Measurements from ENCODE around the gene MS4A4E.
"Not testable (repeated sequence)": the region's sequence is repeated elsewhere in the genome, so short reads cannot be mapped to it uniquely, and the experiment has no call there.

MS4A4E gene

DNA sequence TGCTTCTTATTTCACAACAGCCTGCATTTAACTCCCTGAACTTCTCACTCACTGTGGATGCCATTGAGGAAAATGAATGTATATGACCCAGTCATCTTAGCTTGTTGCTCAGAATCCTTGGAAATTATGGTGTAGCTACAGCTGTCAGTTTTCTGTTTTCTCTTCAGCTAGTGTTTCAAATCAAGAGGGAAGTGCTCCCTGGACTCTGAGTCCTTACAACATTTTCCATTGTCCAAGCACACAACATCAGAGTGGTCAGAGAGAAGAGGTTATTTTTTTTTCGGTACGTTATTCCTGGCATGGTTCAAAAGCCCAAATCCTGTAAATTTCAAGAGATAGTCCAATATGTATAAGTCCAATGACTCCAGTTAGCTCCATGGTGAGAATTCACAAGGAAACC, 83.7 kb downstream of the MS4A4E start:
- no peak for TF ChIP-seq CTCF (IDR thresholded peaks at IDR 0.05; ENCODE audit: control extremely low read depth, extremely low read depth, low read depth, missing control alignments)
- no peak for DNase-seq (ENCODE audit: extremely low spot score)
- ChIA-PET CTCF (interaction anchor here (1.0 to 1.1 kb wide), 2 partner anchors 11 to 14 kb away, joined by 3 to 4 read pairs; no protein-coding TSS in a partner anchor), POLR2A (no interaction called here)

GRCh38 chr11:60158636-60159035, 84.3 kb downstream of the MS4A4E start:
- DNase-seq (ENCODE audit: extremely low spot score): no peak
- ChIA-PET POLR2A (no interaction called here), CTCF (interaction anchor here (1.0 kb wide), 1 partner anchor 13 kb away, joined by 4 read pairs; no protein-coding TSS in a partner anchor)
- TF ChIP-seq CTCF (IDR thresholded peaks at IDR 0.05; ENCODE audit: control extremely low read depth, extremely low read depth, low read depth, missing control alignments): no peak

GRCh38 chr11:60155931-60156330, 87.0 kb downstream of the MS4A4E start:
- no peak for DNase-seq (ENCODE audit: extremely low spot score)
- ChIA-PET POLR2A (interaction anchor here (0.6 kb wide), 1 partner anchor 403 kb away, joined by 3 read pairs; no protein-coding TSS in a partner anchor), CTCF (no interaction called here)
- no peak for TF ChIP-seq CTCF (IDR thresholded peaks at IDR 0.05; ENCODE audit: control extremely low read depth, extremely low read depth, low read depth, missing control alignments)

GRCh38 chr11:60152727-60153126, 90.2 kb downstream of the MS4A4E start:
- POLR2A ChIA-PET; DNase-seq (ENCODE audit: extremely low spot score); CTCF ChIA-PET: not testable (repeated sequence)

DNA sequence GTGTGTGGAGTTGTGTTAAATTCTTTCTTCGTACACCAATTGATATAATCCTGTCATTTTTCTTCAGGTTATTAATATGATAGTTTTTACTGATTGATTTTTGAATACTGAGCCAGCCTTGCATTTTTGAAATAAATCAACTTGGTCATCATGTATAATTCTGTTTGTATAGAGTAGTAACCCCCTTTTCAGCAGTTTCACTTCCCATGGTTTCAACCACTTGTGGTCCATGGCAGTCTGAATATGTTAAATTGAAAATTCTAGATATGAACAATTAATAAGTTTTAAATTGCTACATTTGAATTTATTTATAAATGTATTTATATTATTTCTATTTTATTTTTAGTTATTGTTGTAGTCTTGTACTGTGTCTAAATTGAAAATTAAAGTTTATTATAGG, 92.7 kb downstream of the MS4A4E start:
- ChIA-PET POLR2A (no interaction called here), CTCF (no interaction called here)
- no peak for TF ChIP-seq CTCF (IDR thresholded peaks at IDR 0.05; ENCODE audit: control extremely low read depth, extremely low read depth, low read depth, missing control alignments)
- DNase-seq (ENCODE audit: extremely low spot score): no peak
